Tibial artery (tissue), 4 donors: ENCODE measurements around the gene PPM1J.

Source experiments
- DNase-seq, 2 donors: peaks; one replicate each; pipeline ENCODE4 v3.0.0-alpha.2; 2019
- H3K27ac ChIP-seq, 2 donors: fragments of 200-600 bp; sonication (generic) in 1 of 2; 1 replicate in 1 of 2; 2 replicates in 1 of 2; pipeline ENCODE4 v1.5.1; 2018 to 2019; ENCODE audit warnings: mild to moderate bottlenecking in 1 of 2
- H3K27me3 ChIP-seq, 2 donors: fragments of 200-600 bp; sonication (generic) in 1 of 2; one replicate each; pipeline versions ENCODE4 v1.5.1 to v1.6.0; 2016 to 2019
- H3K36me3 ChIP-seq, 3 donors: fragments of 200-600 bp; sonication (generic) in 2 of 3; one replicate each; pipeline ENCODE4 v1.5.1; 2016 to 2019; ENCODE audit warnings: mild to moderate bottlenecking in 2 of 3
- H3K4me1 ChIP-seq, 4 donors: fragments of 200-600 bp; sonication (generic) in 2 of 4; 1 replicate in 3 of 4; 2 replicates in 1 of 4; pipeline ENCODE4 v1.5.1; 2016 to 2019
- H3K4me3 ChIP-seq, 2 donors: fragments of 200-600 bp; sonication (generic) in 1 of 2; 1 replicate in 1 of 2; 2 replicates in 1 of 2; pipeline ENCODE4 v1.5.1; 2018 to 2019; ENCODE audit warnings: mild to moderate bottlenecking in 2 of 2
- H3K9me3 ChIP-seq, 3 donors: fragments of 200-600 bp; sonication (generic) in 1 of 3; one replicate each; pipeline ENCODE4 v1.5.1; 2016 to 2019
- CTCF ChIP-seq, 2 experiments: fragments of 200-600 bp in 1 of 2; fragments of 450-650 bp in 1 of 2; IDR thresholded peaks; one replicate each; pipeline ENCODE4 v1.5.1; 2017 to 2019; ENCODE audit warnings: antibody characterized with exemption in 2 of 2, mild to moderate bottlenecking in 1 of 2, moderate library complexity in 1 of 2
- intact Hi-C: fragments of 100-400 bp; cut with DNase I; formaldehyde crosslinking; loops from one replicate; pipeline ENCODE4 v1.15.0; 2023; ENCODE audit warnings: low total_unique reads

Gene PPM1J

GRCh38 chr1:112702067-112702395 lies 13.1 kb downstream of the PPM1J start:
- peaks cover 16 to 72% (median 59%) of the 10 kb centered on the region in 4 donors for H3K4me1 ChIP-seq
- no peak overlapping the region for H3K4me3 ChIP-seq
- peak in 1 of 2 donors; percentile 16 for DNase-seq
- no peaks in the 10 kb centered on the region for H3K9me3 ChIP-seq
- peaks cover 10 to 56% (median 56%) of the 10 kb centered on the region in 3 donors for H3K36me3 ChIP-seq
- no peaks in the 10 kb centered on the region for H3K27me3 ChIP-seq
- H3K27ac ChIP-seq: peak overlapping the region; percentile 88 to 99
- TF ChIP-seq CTCF (IDR thresholded peaks at IDR 0.05): no peak
- intact Hi-C loops: no loop called here

- Histone ChIP-seq H3K27ac (peak overlapping the region; percentile 88 to 99), H3K27me3 (no peaks in the 10 kb centered on the region), H3K4me3 (no peak overlapping the region), H3K36me3 (peaks cover 10 to 62% (median 62%) of the 10 kb centered on the region in 3 donors), H3K9me3 (no peaks in the 10 kb centered on the region), H3K4me1 (peaks cover 16 to 72% (median 59%) of the 10 kb centered on the region in 4 donors)
- DNase-seq: peak in 1 of 2 donors; percentile 19
- TF ChIP-seq CTCF (IDR thresholded peaks at IDR 0.05): no peak
- intact Hi-C loops: loop anchor here (2.0 kb wide), 1 partner anchor 27 kb away; the partner anchor contains the start of gene MOV10
Observed at GRCh38 chr1:112701227-112702066, 13.7 kb downstream of the PPM1J start.

GRCh38 chr1:112700290-112701226 lies 14.6 kb downstream of the PPM1J start:
- H3K4me3 ChIP-seq: no peak overlapping the region
- peak in 1 of 2 experiments; percentile 6 for TF ChIP-seq CTCF (IDR thresholded peaks at IDR 0.05)
- intact Hi-C loops: loop anchor here (2.0 kb wide), 1 partner anchor 26 kb away; the partner anchor contains the start of gene MOV10
- peak; percentile 98 for DNase-seq
- H3K27me3 ChIP-seq: no peaks in the 10 kb centered on the region
- H3K9me3 ChIP-seq: no peaks in the 10 kb centered on the region
- peaks cover 16 to 67% (median 55%) of the 10 kb centered on the region in 4 donors for H3K4me1 ChIP-seq
- peaks cover 10 to 71% (median 70%) of the 10 kb centered on the region in 3 donors for H3K36me3 ChIP-seq
- peak overlapping the region; percentile 88 to 99 for H3K27ac ChIP-seq

GRCh38 chr1:112699425-112700144 lies 15.5 kb downstream of the PPM1J start:
- peaks cover 10 to 81% (median 78%) of the 10 kb centered on the region in 3 donors for H3K36me3 ChIP-seq
- no peak overlapping the region for H3K4me3 ChIP-seq
- DNase-seq: peak in 1 of 2 donors; percentile 7
- no peaks in the 10 kb centered on the region for H3K27me3 ChIP-seq
- no peaks in the 10 kb centered on the region for H3K9me3 ChIP-seq
- intact Hi-C loops: loop anchor here (2.0 kb wide), 1 partner anchor 25 kb away; the partner anchor contains the start of gene MOV10
- peaks cover 16 to 62% (median 46%) of the 10 kb centered on the region in 4 donors for H3K4me1 ChIP-seq
- no peak for TF ChIP-seq CTCF (IDR thresholded peaks at IDR 0.05)
- peak overlapping the region; percentile 88 to 99 for H3K27ac ChIP-seq
